OCI-LY1 (cell line): ENCODE measurements around the gene CGAS.
"Not testable (repeated sequence)": the region's sequence is repeated elsewhere in the genome, so short reads cannot be mapped to it uniquely, and the experiment has no call there.

Source experiments
- EZH2 ChIP-seq: fragments of 200-600 bp; sonication (generic), shearing (Covaris generic); IDR thresholded peaks from 2 replicates; pipeline ENCODE4 v1.8.0; 2017; ENCODE audit warnings: borderline replicate concordance, mixed run types, mild to moderate bottlenecking, antibody characterized with exemption, low read length, moderate library complexity, mixed read lengths
- TF ChIP-seq, protein P1 (sequence below): fragments of 200-600 bp; sonication (generic), shearing (Covaris generic); IDR thresholded peaks from 2 replicates; pipeline ENCODE4 v1.5.1; 2017; ENCODE audit warnings: mild to moderate bottlenecking, antibody characterized with exemption, low read length, moderate library complexity, mixed read lengths

DNA sequence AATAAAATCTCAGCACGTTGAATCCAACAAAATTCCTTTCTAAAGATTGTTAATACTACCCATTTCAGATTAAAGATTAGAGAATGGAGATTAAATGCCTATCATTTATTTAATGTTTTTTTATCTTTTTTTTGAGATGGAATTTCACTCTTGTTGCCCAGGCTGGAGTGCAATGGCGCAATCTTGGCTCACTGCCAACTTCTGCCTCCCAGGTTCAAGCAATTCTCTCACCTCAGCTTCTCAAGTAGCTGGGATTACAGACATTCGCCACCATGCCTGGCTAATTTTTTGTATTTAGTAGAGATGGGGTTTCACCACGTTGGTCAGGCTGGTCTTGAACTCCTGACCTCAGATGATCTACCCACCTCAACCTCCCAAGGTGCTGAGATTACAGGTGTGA is 59.9 kb downstream of the CGAS start:
- TF ChIP-seq, protein P1, sequence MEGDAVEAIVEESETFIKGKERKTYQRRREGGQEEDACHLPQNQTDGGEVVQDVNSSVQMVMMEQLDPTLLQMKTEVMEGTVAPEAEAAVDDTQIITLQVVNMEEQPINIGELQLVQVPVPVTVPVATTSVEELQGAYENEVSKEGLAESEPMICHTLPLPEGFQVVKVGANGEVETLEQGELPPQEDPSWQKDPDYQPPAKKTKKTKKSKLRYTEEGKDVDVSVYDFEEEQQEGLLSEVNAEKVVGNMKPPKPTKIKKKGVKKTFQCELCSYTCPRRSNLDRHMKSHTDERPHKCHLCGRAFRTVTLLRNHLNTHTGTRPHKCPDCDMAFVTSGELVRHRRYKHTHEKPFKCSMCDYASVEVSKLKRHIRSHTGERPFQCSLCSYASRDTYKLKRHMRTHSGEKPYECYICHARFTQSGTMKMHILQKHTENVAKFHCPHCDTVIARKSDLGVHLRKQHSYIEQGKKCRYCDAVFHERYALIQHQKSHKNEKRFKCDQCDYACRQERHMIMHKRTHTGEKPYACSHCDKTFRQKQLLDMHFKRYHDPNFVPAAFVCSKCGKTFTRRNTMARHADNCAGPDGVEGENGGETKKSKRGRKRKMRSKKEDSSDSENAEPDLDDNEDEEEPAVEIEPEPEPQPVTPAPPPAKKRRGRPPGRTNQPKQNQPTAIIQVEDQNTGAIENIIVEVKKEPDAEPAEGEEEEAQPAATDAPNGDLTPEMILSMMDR, result not testable (repeated sequence)
- TF ChIP-seq EZH2, result not testable (repeated sequence)
